ENCODE measurements around the gene CARTPT.

The CARTPT gene

DNA sequence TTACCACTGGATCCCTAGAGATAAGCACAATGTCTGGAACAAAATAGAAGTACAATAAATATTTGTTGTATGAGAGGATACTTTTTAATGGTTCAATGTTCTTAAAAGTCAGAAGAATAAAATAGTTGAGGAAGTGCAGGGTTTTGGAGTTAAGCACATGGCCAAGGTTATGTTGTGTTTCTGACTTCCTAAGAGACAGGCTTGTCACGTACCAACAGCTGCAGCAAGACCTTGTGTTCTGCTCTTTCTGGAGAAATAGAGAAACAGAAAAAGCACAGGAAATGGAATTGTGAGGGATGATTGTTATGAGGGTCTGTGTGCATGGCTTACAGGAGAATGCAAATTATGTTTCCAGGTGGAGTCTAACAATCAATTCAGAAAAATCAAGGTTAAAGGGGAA lies 12.9 kb downstream of the CARTPT start:
- no peaks in the 10 kb centered on the region for H3K36me3 ChIP-seq (ENCODE audit: insufficient read depth, low read length)
- H3K4me2 ChIP-seq (ENCODE audit: low read depth, low read length, poor library complexity, severe bottlenecking): no peak overlapping the region
- no peaks in the 10 kb centered on the region for H4K20me1 ChIP-seq (ENCODE audit: insufficient read depth, low read length, poor library complexity, severe bottlenecking)
- H3K4me3 ChIP-seq (ENCODE audit: low read length, poor library complexity, severe bottlenecking): no peak overlapping the region
- no peaks in the 10 kb centered on the region for H3K4me1 ChIP-seq (ENCODE audit: insufficient read depth, low read length, poor library complexity, severe bottlenecking)
- no peaks in the 10 kb centered on the region for H3K27me3 ChIP-seq (ENCODE audit: insufficient read depth, low read length, poor library complexity, severe bottlenecking)
- TF ChIP-seq, protein P1, sequence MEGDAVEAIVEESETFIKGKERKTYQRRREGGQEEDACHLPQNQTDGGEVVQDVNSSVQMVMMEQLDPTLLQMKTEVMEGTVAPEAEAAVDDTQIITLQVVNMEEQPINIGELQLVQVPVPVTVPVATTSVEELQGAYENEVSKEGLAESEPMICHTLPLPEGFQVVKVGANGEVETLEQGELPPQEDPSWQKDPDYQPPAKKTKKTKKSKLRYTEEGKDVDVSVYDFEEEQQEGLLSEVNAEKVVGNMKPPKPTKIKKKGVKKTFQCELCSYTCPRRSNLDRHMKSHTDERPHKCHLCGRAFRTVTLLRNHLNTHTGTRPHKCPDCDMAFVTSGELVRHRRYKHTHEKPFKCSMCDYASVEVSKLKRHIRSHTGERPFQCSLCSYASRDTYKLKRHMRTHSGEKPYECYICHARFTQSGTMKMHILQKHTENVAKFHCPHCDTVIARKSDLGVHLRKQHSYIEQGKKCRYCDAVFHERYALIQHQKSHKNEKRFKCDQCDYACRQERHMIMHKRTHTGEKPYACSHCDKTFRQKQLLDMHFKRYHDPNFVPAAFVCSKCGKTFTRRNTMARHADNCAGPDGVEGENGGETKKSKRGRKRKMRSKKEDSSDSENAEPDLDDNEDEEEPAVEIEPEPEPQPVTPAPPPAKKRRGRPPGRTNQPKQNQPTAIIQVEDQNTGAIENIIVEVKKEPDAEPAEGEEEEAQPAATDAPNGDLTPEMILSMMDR (conservative IDR thresholded peaks at IDR 0.05; ENCODE audit: low read length): no peak
- TF ChIP-seq EZH2phosphoT487 (IDR thresholded peaks at IDR 0.05; ENCODE audit: borderline replicate concordance): no peak
- H3K9me3 ChIP-seq (ENCODE audit: insufficient read depth, low read depth, low read length): no peaks in the 10 kb centered on the region
- no peaks in the 10 kb centered on the region for H3K79me2 ChIP-seq (ENCODE audit: insufficient read depth, low read length)
- no peak overlapping the region for H3K9ac ChIP-seq (ENCODE audit: low read depth, low read length, poor library complexity, severe bottlenecking)
- no peaks in the 10 kb centered on the region for H3K9me2 ChIP-seq (replicated peaks; ENCODE audit: low read depth, low read length)
- no peak overlapping the region for H2AFZ ChIP-seq (ENCODE audit: low read length)
- H3F3A ChIP-seq (ENCODE audit: low read depth): no peaks in the 10 kb centered on the region

DNA sequence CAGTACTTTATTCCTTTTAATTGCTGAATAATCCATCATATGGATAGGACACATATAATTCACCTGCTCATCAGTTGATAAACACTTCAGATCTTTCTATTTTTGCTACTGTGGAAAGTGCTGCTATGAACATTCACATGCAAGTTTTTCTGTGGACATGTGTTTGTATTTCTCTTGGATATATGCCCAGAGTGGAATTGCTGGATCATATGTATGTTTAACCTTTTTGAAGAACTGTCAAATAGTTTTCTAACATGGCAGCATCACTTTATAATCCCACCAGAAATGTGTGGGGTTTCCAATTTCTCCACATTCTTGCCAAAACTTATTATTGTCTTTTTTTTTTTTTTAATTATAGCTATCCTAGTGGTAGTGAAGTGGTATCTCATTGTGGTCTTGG lies 15.1 kb downstream of the CARTPT start:
- Histone ChIP-seq H3K9me2 (replicated peaks; ENCODE audit: low read depth, low read length) (no peaks in the 10 kb centered on the region), H3K36me3 (ENCODE audit: insufficient read depth, low read length) (no peaks in the 10 kb centered on the region), H3K9ac (ENCODE audit: low read depth, low read length, poor library complexity, severe bottlenecking) (no peak overlapping the region), H3F3A (ENCODE audit: low read depth) (no peaks in the 10 kb centered on the region), H3K27me3 (ENCODE audit: insufficient read depth, low read length, poor library complexity, severe bottlenecking) (no peaks in the 10 kb centered on the region), H4K20me1 (ENCODE audit: insufficient read depth, low read length, poor library complexity, severe bottlenecking) (no peaks in the 10 kb centered on the region), H3K4me2 (ENCODE audit: low read depth, low read length, poor library complexity, severe bottlenecking) (no peak overlapping the region), H3K79me2 (ENCODE audit: insufficient read depth, low read length) (no peaks in the 10 kb centered on the region), H3K9me3 (ENCODE audit: insufficient read depth, low read depth, low read length) (no peaks in the 10 kb centered on the region), H3K4me3 (ENCODE audit: low read length, poor library complexity, severe bottlenecking) (no peak overlapping the region), H3K4me1 (ENCODE audit: insufficient read depth, low read length, poor library complexity, severe bottlenecking) (no peaks in the 10 kb centered on the region), H2AFZ (ENCODE audit: low read length) (no peak overlapping the region)
- TF ChIP-seq, protein P1 (conservative IDR thresholded peaks at IDR 0.05; ENCODE audit: low read length): no peak
- no peak for TF ChIP-seq EZH2phosphoT487 (IDR thresholded peaks at IDR 0.05; ENCODE audit: borderline replicate concordance)

- no peak overlapping the region for H3K4me3 ChIP-seq (ENCODE audit: low read length, poor library complexity, severe bottlenecking)
- no peaks in the 10 kb centered on the region for H3K9me2 ChIP-seq (replicated peaks; ENCODE audit: low read depth, low read length)
- H3K27me3 ChIP-seq (ENCODE audit: insufficient read depth, low read length, poor library complexity, severe bottlenecking): no peaks in the 10 kb centered on the region
- H2AFZ ChIP-seq (ENCODE audit: low read length): no peak overlapping the region
- H3K79me2 ChIP-seq (ENCODE audit: insufficient read depth, low read length): no peaks in the 10 kb centered on the region
- no peak overlapping the region for H3K9ac ChIP-seq (ENCODE audit: low read depth, low read length, poor library complexity, severe bottlenecking)
- no peak overlapping the region for H3K4me2 ChIP-seq (ENCODE audit: low read depth, low read length, poor library complexity, severe bottlenecking)
- TF ChIP-seq EZH2phosphoT487 (IDR thresholded peaks at IDR 0.05; ENCODE audit: borderline replicate concordance): no peak
- TF ChIP-seq, protein P1 (conservative IDR thresholded peaks at IDR 0.05; ENCODE audit: low read length): no peak
- no peaks in the 10 kb centered on the region for H3K4me1 ChIP-seq (ENCODE audit: insufficient read depth, low read length, poor library complexity, severe bottlenecking)
- no peaks in the 10 kb centered on the region for H3K36me3 ChIP-seq (ENCODE audit: insufficient read depth, low read length)
- H3K9me3 ChIP-seq (ENCODE audit: insufficient read depth, low read depth, low read length): no peaks in the 10 kb centered on the region
- H3F3A ChIP-seq (ENCODE audit: low read depth): no peaks in the 10 kb centered on the region
- H4K20me1 ChIP-seq (ENCODE audit: insufficient read depth, low read length, poor library complexity, severe bottlenecking): no peaks in the 10 kb centered on the region
Observed at GRCh38 chr5:71737931-71738539, 19.0 kb downstream of the CARTPT start.

Data from Loucy (cell line).